ENCODE data around the gene GSG1L2. TPM values are rescaled to one million over a fixed set of nuclear protein-coding genes. Genes with fewer than 3 reads are reported as not detected.

GSG1L2 gene
- total RNA-seq, 4 donors from 2014 or later: not detected

DNA sequence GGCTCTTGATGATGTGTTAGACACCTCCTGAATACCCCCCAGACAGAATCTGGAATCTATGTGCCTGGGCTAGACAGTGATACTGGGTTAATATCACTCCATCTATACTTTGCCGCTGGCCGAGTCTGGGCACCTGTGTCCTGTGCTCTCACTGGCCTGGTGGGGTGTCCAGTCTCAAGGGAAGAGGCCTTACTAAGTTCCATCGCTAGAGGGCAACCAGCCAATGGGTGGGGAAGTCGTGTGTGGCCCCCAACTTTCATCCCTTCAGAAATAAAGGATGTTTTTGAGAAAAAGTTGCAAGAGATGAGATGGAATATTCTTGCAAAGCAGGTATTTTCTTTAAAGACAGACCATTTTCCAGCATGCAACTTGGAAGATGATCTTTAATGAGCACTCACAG is 2.2 kb upstream of the GSG1L2 start:
- Histone ChIP-seq H3K9me3 (no peaks in the 10 kb centered on the region), H3K27ac (no peak overlapping the region), H3K27me3 (no peaks in the 10 kb centered on the region), H3K36me3 (no peaks in the 10 kb centered on the region), H3K4me1 (no peaks in the 10 kb centered on the region), H3K4me3 (no peak overlapping the region)
- TF ChIP-seq, protein P1, sequence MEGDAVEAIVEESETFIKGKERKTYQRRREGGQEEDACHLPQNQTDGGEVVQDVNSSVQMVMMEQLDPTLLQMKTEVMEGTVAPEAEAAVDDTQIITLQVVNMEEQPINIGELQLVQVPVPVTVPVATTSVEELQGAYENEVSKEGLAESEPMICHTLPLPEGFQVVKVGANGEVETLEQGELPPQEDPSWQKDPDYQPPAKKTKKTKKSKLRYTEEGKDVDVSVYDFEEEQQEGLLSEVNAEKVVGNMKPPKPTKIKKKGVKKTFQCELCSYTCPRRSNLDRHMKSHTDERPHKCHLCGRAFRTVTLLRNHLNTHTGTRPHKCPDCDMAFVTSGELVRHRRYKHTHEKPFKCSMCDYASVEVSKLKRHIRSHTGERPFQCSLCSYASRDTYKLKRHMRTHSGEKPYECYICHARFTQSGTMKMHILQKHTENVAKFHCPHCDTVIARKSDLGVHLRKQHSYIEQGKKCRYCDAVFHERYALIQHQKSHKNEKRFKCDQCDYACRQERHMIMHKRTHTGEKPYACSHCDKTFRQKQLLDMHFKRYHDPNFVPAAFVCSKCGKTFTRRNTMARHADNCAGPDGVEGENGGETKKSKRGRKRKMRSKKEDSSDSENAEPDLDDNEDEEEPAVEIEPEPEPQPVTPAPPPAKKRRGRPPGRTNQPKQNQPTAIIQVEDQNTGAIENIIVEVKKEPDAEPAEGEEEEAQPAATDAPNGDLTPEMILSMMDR (IDR thresholded peaks at IDR 0.05): no peak
- TF ChIP-seq POLR2A (IDR thresholded peaks at IDR 0.05): no peak
- no peak for DNase-seq

DNA sequence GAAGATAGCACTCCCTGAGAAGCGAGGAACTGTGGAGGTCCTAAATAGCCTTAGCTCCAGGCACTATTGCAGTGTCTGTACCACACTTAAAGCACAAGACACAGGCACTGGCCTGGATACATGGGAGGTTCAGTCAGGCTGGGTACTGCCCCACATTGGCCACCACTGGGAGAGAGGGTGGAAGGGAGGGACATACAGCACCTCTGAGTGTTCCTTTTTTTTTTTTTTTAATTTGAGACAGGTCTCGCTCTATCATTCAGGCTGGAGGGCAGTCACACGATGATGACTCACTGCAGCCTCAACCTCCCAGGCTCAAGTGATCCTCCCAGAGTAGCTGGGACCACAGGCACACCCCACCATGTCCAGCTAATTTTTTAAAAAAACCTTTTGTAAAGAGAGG is 1.4 kb downstream of the GSG1L2 start:
- no peak for TF ChIP-seq POLR2A (IDR thresholded peaks at IDR 0.05)
- TF ChIP-seq, protein P1 (IDR thresholded peaks at IDR 0.05): no peak
- Histone ChIP-seq H3K4me1 (no peaks in the 10 kb centered on the region), H3K27ac (no peak overlapping the region), H3K4me3 (no peak overlapping the region), H3K9me3 (no peaks in the 10 kb centered on the region), H3K36me3 (no peaks in the 10 kb centered on the region), H3K27me3 (no peaks in the 10 kb centered on the region)
- no peak for DNase-seq

GRCh38 chr17:9818760-9819159 is 3.1 kb downstream of the GSG1L2 start:
- Histone ChIP-seq H3K36me3 (no peaks in the 10 kb centered on the region), H3K27me3 (no peaks in the 10 kb centered on the region), H3K4me3 (no peak overlapping the region), H3K9me3 (no peaks in the 10 kb centered on the region), H3K27ac (no peak overlapping the region), H3K4me1 (no peaks in the 10 kb centered on the region)
- DNase-seq: no peak
- no peak for TF ChIP-seq POLR2A (IDR thresholded peaks at IDR 0.05)
- TF ChIP-seq, protein P1 (IDR thresholded peaks at IDR 0.05): no peak

- no peak for DNase-seq
- Histone ChIP-seq H3K4me3 (no peak overlapping the region), H3K27me3 (no peaks in the 10 kb centered on the region), H3K4me1 (no peaks in the 10 kb centered on the region), H3K9me3 (no peaks in the 10 kb centered on the region), H3K27ac (no peak overlapping the region), H3K36me3 (no peaks in the 10 kb centered on the region)
- TF ChIP-seq, protein P1 (IDR thresholded peaks at IDR 0.05): no peak
- no peak for TF ChIP-seq POLR2A (IDR thresholded peaks at IDR 0.05)
These were observed 4.8 kb downstream of the GSG1L2 start for GRCh38 chr17:9817086-9817485.

- DNase-seq: no peak
- no peaks in the 10 kb centered on the region for H3K4me1 ChIP-seq
- no peaks in the 10 kb centered on the region for H3K36me3 ChIP-seq
- TF ChIP-seq, protein P1 (IDR thresholded peaks at IDR 0.05): no peak
- no peak for TF ChIP-seq POLR2A (IDR thresholded peaks at IDR 0.05)
- H3K27me3 ChIP-seq: no peaks in the 10 kb centered on the region
- H3K4me3 ChIP-seq: no peak overlapping the region
- H3K27ac ChIP-seq: no peak overlapping the region
- no peaks in the 10 kb centered on the region for H3K9me3 ChIP-seq
These were observed 5.4 kb downstream of the GSG1L2 start for GRCh38 chr17:9816472-9816871.

DNA sequence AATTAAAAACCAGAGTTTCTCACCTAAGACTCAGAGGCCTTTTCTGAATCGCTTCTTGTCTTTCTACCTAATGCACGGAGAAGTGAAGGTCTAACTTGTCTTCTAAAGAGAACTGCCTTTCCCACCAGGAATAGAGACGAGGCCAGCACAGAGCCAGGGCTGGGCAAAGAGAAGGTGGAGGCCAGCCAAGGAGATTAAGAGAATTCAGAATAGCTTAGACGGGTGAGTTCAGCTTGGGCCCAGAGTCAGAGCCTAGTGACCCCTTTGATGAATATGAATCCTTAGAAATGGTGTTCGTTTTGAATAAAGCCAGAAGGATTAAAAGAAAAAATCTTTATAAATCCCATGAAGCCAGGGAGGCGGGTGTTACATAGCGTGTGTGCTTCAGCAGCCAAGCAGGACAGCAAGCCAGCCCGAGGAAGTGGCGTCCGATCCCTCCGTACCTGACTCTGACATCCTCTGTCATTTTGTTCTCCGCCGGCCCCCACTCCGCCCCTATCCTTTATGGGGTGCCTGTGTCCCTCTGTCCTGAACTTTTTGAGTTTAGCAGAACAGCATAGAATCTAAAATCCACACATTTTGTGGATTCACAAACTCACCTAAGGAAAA is 7.4 kb downstream of the GSG1L2 start:
- H3K4me1 ChIP-seq: no peaks in the 10 kb centered on the region
- H3K9me3 ChIP-seq: no peaks in the 10 kb centered on the region
- DNase-seq: no peak
- H3K27me3 ChIP-seq: no peaks in the 10 kb centered on the region
- TF ChIP-seq, protein P1 (IDR thresholded peaks at IDR 0.05): no peak
- no peak for TF ChIP-seq POLR2A (IDR thresholded peaks at IDR 0.05)
- H3K4me3 ChIP-seq: no peak overlapping the region
- no peak overlapping the region for H3K27ac ChIP-seq
- no peaks in the 10 kb centered on the region for H3K36me3 ChIP-seq
